ENCODE measurements around the gene YWHAQ. TPM values are rescaled to one million over a fixed set of nuclear protein-coding genes. Genes with fewer than 3 reads are reported as not detected.

The YWHAQ gene
- total and polyA plus RNA-seq, 9 of the 15 experiments (the other 6 are each of a cell fraction or from before 2014, with no cell fraction given), result 63.1 to 359 (median 203) TPM

- BruUV-seq (replicated peaks), result no TSS peak
- TF ChIP-seq ZNF507 (tag; conservative IDR thresholded peaks at IDR 0.05), result no peak
- H3K9me1 ChIP-seq (ENCODE audit: control insufficient read depth, insufficient read depth, low read length), result no peaks in the 10 kb centered on the region
- H3K36me3 ChIP-seq (ENCODE audit: control insufficient read depth, insufficient read depth, low read length), result no peaks in the 10 kb centered on the region
- H3K4me1 ChIP-seq (replicated peaks in 1 of 2; ENCODE audit: control insufficient read depth in 2 of 2, insufficient read depth in 2 of 2, low read length in 2 of 2), result peaks cover 0 to 4% of the 10 kb centered on the region in 2 experiments; a peak in 2 of 5 replicates
- H3K4me3 ChIP-seq, result no peak overlapping the region
- intact Hi-C loops (cut with micrococcal nuclease) (no loop called here), in situ Hi-C loops (cut with MboI) (no loop called here)
- FAIRE-seq, result no peak
- 4% methylated on average over 10 of the region's 10 CpGs for WGBS (ENCODE audit: insufficient coverage, low coverage, missing lambda C conversion rate)
- no peak overlapping the region for H3K4me2 ChIP-seq (ENCODE audit: insufficient read depth, low read length)
- DNase-seq (ENCODE audit: extremely low read depth in 1 of 4, low spot score in 3 of 4), result no peak
- ChIA-PET CTCF (ENCODE audit: low intra/inter-chr PET ratio) (no interaction called here), POLR2A (interaction anchor here (1.1 to 1.2 kb wide), 3 partner anchors 10 to 18 kb away, joined by 3 to 4 read pairs (median 4); partner anchors contain the start of gene YWHAQ)
- ATAC-seq, result no peak
- peaks cover 5% of the 10 kb centered on the region; the same call in 1 of the 2 replicates for H4K20me1 ChIP-seq (replicated peaks; ENCODE audit: control insufficient read depth, insufficient read depth, low read length)
- H3K9ac ChIP-seq (ENCODE audit: insufficient read depth in 1 of 2, low read depth in 2 of 2, low read length in 2 of 2), result no peak overlapping the region
- no peak overlapping the region for H3K27ac ChIP-seq (ENCODE audit: extremely low read depth, low read depth, low read length)
- no peak overlapping the region for H2AFZ ChIP-seq (ENCODE audit: low read depth, low read length)
- no peaks in the 10 kb centered on the region for H3K79me2 ChIP-seq (ENCODE audit: control insufficient read depth, insufficient read depth, low read length)
- peaks cover 27 to 56% of the 10 kb centered on the region in 2 experiments; a peak in 4 of 5 replicates for H3K27me3 ChIP-seq (ENCODE audit: control insufficient read depth in 2 of 2, insufficient read depth in 2 of 2, low read length in 2 of 2)
- no peaks in the 10 kb centered on the region for H3K9me3 ChIP-seq (replicated peaks; ENCODE audit: control insufficient read depth, insufficient read depth, low read depth, low read length)
Observed at GRCh38 chr2:9648821-9649220, 18.0 kb upstream of the YWHAQ start.

DNA sequence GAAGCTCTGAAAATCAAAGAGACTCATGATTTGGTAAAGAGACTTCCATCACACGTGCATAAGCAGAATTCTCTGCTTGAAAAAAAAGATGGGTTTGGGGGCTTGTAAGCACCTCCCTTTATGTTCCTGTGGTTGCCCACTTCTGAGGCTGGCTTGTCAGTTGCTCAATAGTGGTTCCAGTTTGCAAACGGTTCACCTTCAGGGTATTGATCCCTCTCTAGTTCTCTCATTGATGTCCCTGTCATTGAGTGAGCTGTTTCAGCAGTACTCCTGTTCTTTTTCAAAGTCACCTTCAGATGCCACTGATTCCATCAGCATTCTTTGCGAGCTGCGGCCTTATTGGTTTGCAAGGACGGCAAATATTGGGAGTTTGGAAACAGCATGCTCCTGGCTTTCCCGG is 17.1 kb upstream of the YWHAQ start:
- Histone ChIP-seq H2AFZ (ENCODE audit: low read depth, low read length) (no peak overlapping the region), H3K27me3 (ENCODE audit: control insufficient read depth in 2 of 2, insufficient read depth in 2 of 2, low read length in 2 of 2) (peaks cover 27 to 62% of the 10 kb centered on the region in 2 experiments; a peak in 4 of 5 replicates), H3K9me1 (ENCODE audit: control insufficient read depth, insufficient read depth, low read length) (no peaks in the 10 kb centered on the region), H3K9me3 (replicated peaks; ENCODE audit: control insufficient read depth, insufficient read depth, low read depth, low read length) (no peaks in the 10 kb centered on the region), H3K9ac (ENCODE audit: insufficient read depth in 1 of 2, low read depth in 2 of 2, low read length in 2 of 2) (no peak overlapping the region), H3K4me2 (ENCODE audit: insufficient read depth, low read length) (no peak overlapping the region), H4K20me1 (replicated peaks; ENCODE audit: control insufficient read depth, insufficient read depth, low read length) (peaks cover 5% of the 10 kb centered on the region; the same call in 1 of the 2 replicates), H3K36me3 (ENCODE audit: control insufficient read depth, insufficient read depth, low read length) (no peaks in the 10 kb centered on the region), H3K4me3 (no peak overlapping the region), H3K27ac (ENCODE audit: extremely low read depth, low read depth, low read length) (no peak overlapping the region), H3K79me2 (ENCODE audit: control insufficient read depth, insufficient read depth, low read length) (no peaks in the 10 kb centered on the region), H3K4me1 (replicated peaks in 1 of 2; ENCODE audit: control insufficient read depth in 2 of 2, insufficient read depth in 2 of 2, low read length in 2 of 2) (peaks cover 0 to 4% of the 10 kb centered on the region in 2 experiments; a peak in 2 of 5 replicates)
- ChIA-PET CTCF (ENCODE audit: low intra/inter-chr PET ratio) (no interaction called here), POLR2A (interaction anchor here (1.0 to 1.1 kb wide), 2 partner anchors 9 to 10 kb away, joined by 3 to 4 read pairs; no protein-coding TSS in a partner anchor)
- ATAC-seq (no peak), DNase-seq (ENCODE audit: extremely low read depth in 1 of 4, low spot score in 3 of 4) (no peak), FAIRE-seq (no peak)
- 4% methylated on average over 6 of the region's 6 CpGs for WGBS (ENCODE audit: insufficient coverage, low coverage, missing lambda C conversion rate)
- no TSS peak for BruUV-seq (replicated peaks)
- intact Hi-C loops (cut with micrococcal nuclease), result no loop called here
- in situ Hi-C loops (cut with MboI), result no loop called here
- TF ChIP-seq, protein P1, sequence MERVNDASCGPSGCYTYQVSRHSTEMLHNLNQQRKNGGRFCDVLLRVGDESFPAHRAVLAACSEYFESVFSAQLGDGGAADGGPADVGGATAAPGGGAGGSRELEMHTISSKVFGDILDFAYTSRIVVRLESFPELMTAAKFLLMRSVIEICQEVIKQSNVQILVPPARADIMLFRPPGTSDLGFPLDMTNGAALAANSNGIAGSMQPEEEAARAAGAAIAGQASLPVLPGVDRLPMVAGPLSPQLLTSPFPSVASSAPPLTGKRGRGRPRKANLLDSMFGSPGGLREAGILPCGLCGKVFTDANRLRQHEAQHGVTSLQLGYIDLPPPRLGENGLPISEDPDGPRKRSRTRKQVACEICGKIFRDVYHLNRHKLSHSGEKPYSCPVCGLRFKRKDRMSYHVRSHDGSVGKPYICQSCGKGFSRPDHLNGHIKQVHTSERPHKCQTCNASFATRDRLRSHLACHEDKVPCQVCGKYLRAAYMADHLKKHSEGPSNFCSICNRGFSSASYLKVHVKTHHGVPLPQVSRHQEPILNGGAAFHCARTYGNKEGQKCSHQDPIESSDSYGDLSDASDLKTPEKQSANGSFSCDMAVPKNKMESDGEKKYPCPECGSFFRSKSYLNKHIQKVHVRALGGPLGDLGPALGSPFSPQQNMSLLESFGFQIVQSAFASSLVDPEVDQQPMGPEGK (CRISPR knock-in tag; IDR thresholded peaks at IDR 0.05; ENCODE audit: borderline replicate concordance), result no peak
- TF ChIP-seq ZKSCAN3 (CRISPR knock-in tag; IDR thresholded peaks at IDR 0.05) (no peak), CHAMP1 (IDR thresholded peaks at IDR 0.05) (no peak), CBFB (CRISPR knock-in tag; IDR thresholded peaks at IDR 0.05) (no peak), NFE2L1 (tag; IDR thresholded peaks at IDR 0.05; ENCODE audit: borderline replicate concordance, low read depth) (no peak), FOXA3 (CRISPR knock-in tag; conservative IDR thresholded peaks at IDR 0.05 in 1 of 2, IDR thresholded peaks at IDR 0.05 in 1 of 2) (no peak), ZNF780A (CRISPR knock-in tag; IDR thresholded peaks at IDR 0.05) (no peak), FUS (optimal IDR thresholded peaks at IDR 0.05; ENCODE audit: low read depth, low read length) (no peak)
- TF ChIP-seq, protein P2, sequence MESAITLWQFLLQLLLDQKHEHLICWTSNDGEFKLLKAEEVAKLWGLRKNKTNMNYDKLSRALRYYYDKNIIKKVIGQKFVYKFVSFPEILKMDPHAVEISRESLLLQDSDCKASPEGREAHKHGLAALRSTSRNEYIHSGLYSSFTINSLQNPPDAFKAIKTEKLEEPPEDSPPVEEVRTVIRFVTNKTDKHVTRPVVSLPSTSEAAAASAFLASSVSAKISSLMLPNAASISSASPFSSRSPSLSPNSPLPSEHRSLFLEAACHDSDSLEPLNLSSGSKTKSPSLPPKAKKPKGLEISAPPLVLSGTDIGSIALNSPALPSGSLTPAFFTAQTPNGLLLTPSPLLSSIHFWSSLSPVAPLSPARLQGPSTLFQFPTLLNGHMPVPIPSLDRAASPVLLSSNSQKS (CRISPR knock-in tag; IDR thresholded peaks at IDR 0.05), result no peak

Measured in K562 (cell line).